Measurements from ENCODE around the gene CCT3.

DNA sequence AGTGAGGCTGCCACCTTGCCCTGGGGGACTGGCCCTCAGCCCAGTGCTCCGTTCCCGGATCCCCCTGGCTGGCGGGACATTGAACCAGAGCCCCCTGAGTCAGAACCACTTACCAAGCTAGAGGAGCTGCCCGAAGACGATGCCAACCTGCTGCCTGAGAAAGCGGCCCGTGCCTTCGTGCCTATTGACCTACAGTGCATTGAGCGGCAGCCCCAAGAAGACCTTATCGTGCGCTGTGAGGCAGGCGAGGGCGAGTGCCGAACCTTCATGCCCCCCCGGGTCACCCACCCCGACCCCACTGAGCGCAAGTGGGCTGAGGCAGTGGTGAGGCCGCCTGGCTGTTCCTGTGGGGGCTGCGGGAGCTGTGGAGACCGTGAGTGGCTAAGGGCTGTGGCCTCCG lies 52.7 kb downstream of the CCT3 start:
- TF ChIP-seq EZH2 (IDR thresholded peaks at IDR 0.05; ENCODE audit: borderline replicate concordance, insufficient read depth, low read depth, low read length, poor library complexity, severe bottlenecking): no peak
- TF ChIP-seq, protein P1, sequence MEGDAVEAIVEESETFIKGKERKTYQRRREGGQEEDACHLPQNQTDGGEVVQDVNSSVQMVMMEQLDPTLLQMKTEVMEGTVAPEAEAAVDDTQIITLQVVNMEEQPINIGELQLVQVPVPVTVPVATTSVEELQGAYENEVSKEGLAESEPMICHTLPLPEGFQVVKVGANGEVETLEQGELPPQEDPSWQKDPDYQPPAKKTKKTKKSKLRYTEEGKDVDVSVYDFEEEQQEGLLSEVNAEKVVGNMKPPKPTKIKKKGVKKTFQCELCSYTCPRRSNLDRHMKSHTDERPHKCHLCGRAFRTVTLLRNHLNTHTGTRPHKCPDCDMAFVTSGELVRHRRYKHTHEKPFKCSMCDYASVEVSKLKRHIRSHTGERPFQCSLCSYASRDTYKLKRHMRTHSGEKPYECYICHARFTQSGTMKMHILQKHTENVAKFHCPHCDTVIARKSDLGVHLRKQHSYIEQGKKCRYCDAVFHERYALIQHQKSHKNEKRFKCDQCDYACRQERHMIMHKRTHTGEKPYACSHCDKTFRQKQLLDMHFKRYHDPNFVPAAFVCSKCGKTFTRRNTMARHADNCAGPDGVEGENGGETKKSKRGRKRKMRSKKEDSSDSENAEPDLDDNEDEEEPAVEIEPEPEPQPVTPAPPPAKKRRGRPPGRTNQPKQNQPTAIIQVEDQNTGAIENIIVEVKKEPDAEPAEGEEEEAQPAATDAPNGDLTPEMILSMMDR (IDR thresholded peaks at IDR 0.05): no peak

Data from B cell (primary cell).